ENCODE data around the gene SLC39A11.
"Not testable (repeated sequence)": the region's sequence is repeated elsewhere in the genome, so short reads cannot be mapped to it uniquely, and the experiment has no call there.

Gene SLC39A11

GRCh38 chr17:73069841-73070240, 22.6 kb downstream of the SLC39A11 start:
- DNase-seq = no peak

GRCh38 chr17:73069164-73069770, 23.2 kb downstream of the SLC39A11 start:
- DNase-seq = peak; percentile 87

GRCh38 chr17:73068322-73069153, 23.9 kb downstream of the SLC39A11 start:
- DNase-seq = no peak

DNA sequence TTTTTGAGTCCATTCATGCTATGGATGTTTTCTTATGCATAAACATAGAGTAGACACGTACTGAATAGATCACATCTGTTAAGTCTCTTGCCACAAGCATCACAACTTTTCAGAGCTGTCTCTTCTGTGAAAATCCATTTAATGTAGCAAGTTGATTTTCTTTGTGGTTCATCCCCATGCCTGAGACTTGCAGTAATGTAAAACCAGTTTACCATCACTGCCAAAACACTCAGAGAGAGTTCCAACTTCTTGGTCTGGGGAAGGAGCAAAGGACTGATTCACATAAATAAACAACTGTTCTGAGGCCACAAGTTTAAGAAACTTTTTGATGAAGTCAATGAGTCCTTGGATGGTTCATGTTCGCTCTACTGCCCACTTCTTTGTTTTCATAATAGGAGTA, 24.8 kb downstream of the SLC39A11 start:
- not testable (repeated sequence) for DNase-seq

GRCh38 chr17:73067075-73067474, 25.4 kb downstream of the SLC39A11 start:
- no peak for DNase-seq

DNA sequence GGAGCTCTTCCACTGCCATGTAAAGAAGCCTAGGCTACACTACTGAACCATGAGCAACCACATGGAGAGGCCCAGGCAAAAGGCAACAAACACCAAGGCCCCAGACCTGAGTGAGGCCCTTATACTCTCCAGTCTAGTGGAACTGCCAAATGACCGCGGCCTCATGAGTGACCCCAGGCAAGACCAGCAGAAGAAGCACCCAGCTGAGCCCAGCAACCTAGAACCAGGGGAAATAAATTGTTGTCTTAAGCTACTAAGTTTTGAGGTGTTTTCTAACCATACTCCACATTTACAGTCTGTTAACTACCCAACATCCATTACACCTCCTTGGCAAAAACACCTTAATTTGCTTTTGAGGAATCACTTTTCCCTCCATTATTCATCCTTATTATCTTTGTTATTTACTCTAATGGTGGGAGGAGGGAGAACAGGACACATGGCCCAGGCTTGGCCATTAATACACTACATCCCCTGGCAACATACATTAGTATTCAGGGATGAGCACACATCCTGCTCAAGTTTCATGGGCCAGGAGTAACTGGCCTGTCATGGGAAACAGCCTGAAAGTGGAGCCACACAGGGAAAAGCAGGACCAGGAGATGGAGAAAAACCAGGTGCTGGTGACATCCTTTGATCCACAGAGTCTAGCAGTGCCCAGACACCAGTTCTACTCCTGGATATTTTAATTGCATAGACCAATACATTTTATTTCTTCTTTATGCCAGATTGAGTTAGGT, 26.2 kb downstream of the SLC39A11 start:
- DNase-seq = no peak

GRCh38 chr17:73065376-73065775, 27.1 kb downstream of the SLC39A11 start:
- DNase-seq = no peak

DNA sequence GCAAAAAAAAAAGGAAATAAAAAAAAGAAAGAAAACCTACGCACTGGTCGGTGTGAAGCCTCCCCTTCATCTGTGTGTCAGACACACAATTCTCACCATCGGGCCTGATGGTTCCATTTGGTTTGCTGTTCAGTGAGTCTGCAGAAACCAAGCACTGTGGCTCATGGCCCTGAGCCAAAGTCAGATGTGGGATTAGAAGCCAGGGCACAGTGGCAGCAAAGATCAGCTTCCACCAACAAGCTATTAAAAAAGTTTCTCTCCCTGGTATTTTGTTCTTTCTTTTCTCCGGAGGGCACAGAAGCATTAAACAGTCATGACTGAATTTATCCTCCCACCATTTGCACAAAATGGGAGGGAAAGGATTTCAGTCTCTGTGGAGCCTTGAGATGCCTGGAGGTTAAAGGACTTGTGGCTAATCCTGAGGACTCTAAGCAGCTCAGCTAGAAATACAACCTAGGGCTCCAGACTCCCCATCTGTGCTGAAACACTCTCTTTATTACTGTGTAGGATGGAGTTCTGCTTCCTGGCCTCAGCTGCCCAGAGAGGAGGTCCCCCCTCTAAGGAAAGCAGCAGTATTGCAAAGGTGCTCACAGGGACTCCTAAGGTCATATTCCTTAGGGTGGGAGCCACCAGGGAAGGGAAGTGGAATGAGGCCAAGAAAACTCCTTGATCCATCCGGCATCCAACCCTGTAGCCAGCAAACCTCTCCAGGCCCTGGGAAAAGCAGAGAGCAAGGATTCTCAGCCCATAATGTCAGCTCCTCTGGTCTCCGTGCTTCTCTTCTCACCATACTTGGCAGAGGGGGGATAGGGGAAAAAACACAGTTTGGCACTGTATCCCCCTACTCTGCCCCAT, 28.2 kb downstream of the SLC39A11 start:
- DNase-seq = peak; percentile 99

- no peak for DNase-seq
Observed at GRCh38 chr17:73062726-73063125, 29.8 kb downstream of the SLC39A11 start.

GRCh38 chr17:73061161-73061560, 31.3 kb downstream of the SLC39A11 start:
- no peak for DNase-seq

DNA sequence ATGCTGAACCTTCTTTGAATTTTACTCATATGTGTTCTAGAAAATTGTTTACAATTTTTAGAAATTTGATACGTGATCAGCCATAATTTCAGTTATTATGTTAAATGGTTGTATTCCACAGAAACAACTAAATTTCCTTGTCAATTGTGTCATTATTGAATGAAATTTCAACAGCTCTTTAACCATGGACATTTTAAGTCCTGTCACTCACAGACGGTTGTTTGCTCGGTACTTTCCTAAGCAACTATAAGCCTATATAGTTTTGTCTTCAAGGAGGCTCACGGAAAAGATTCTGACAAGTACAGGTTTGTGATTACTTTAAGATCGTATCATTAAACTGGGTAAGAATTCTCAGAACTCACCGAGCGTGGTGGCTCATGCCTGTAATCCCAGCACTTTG, 31.8 kb downstream of the SLC39A11 start:
- no peak for DNase-seq

DNA sequence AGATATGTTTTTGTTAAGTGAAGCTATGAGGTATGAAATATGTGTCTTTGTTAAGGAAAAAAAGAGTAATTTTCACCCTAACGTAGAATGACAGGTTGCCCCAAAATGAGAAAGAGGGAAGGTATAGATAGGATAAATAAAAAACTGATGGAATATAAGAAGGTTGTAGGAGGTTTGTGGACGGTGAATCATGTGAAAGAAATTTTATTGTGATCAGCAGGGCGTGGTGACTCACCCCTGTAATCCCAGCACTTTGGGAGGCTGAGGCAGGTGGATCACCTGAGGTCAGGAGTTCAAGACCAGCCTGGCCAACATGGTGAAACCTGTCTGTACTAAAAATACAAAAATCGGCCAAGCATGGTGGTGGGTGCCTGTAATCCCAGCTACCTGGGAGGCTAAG, 32.8 kb downstream of the SLC39A11 start:
- DNase-seq = not testable (repeated sequence)

- no peak for DNase-seq
Observed at GRCh38 chr17:73058022-73058421, 34.5 kb downstream of the SLC39A11 start.

DNA sequence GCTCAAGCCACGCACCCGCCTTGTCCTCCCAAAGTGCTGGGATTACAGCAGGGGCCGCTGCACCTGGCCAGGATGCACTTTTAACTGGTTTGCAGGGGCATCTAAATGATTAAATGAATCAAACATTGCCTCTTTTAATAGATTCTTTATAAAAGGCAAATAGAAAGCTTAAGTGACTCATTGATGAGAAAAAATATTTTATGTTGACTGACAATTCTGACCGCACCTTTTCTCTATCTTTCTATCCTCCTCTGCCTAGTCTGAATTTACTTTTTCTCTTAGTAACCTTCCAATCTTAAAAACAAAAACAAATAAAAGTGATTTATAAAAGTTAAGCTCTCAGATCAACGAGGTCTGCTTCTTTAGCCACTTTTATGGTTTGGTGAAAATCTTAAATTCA, 35.3 kb downstream of the SLC39A11 start:
- DNase-seq = no peak

- DNase-seq = no peak
Observed at GRCh38 chr17:73052923-73053322, 39.6 kb downstream of the SLC39A11 start.

- no peak for DNase-seq
Observed at GRCh38 chr17:73050797-73051196, 41.7 kb downstream of the SLC39A11 start.

DNA sequence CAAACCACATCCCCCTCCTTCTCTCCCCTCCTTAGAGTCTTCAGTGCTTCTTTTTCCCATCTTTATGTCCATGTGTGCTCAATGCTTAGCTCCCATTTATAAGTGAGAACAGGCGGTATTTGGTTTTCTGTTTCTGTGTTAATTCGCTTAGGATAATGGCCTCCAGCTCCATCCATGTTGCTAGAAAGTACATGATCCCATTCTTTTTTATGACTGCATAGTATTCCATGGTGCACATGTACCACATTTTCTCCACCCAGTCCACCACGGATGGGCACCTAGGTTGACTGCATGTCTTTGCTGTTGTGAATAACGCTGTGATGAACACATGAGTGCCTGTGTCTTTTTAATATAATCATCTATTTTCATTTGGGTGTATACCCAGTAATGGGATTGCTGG, 44.3 kb downstream of the SLC39A11 start:
- no peak for DNase-seq

DNA sequence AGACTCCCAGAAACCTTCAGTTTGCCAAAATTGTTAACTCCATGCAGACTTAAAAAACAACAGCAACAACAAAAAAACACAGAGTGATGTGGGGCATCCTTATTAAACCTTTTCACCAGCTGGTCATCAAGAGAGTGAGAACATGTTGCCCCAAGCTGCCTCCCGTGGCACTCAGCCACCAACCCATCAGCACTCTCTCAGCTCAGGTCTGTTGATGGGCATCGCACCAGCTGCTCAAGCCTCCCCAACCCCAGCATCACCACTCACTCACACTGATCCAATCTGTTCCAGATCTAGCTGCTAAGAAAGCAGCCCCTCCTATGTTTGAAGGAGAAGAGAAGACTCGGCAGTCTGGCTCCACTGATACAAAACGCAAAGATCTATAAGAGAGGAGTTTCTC, 46.8 kb downstream of the SLC39A11 start:
- DNase-seq = peak; percentile 98

DNA sequence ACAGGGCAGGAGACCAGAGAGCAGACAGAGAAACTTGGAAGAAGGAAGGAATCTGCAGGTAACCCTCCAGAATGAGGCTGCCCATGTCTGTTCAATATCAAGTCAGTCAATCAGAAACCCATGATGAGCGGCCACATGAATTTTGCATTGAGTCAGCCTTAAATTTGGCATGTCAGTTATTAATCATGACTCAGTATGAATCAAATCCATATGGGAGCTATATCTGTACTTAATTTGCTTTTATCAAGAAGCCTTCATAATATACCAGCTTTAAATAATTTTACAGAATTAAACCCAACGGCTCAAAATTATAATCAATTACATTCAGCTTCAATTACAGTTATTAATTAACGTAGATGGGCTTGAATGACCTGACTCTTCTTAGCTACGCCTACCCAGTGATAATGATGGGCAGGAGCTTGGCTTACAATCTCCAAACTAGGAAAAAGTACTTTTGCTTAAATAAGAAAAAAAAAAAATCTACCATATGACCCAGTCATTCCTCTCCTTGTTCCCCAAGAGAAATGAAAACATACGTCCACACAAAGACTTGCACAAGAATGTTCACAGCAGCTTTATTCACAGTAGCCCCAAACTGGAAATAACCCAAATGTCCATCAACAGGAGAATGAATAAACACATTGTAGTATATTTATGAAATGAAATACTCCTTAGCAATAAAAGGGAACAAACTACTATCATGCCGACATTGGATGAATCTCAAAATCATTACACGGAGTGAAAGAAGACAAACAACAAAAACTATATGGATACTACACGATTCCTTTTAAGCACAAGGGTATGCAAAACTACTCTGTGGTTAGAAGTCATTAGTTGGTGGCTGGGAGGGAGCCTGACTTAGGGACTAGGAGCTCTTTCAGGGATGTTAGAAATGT, 48.6 kb downstream of the SLC39A11 start:
- no peak for DNase-seq

DNA sequence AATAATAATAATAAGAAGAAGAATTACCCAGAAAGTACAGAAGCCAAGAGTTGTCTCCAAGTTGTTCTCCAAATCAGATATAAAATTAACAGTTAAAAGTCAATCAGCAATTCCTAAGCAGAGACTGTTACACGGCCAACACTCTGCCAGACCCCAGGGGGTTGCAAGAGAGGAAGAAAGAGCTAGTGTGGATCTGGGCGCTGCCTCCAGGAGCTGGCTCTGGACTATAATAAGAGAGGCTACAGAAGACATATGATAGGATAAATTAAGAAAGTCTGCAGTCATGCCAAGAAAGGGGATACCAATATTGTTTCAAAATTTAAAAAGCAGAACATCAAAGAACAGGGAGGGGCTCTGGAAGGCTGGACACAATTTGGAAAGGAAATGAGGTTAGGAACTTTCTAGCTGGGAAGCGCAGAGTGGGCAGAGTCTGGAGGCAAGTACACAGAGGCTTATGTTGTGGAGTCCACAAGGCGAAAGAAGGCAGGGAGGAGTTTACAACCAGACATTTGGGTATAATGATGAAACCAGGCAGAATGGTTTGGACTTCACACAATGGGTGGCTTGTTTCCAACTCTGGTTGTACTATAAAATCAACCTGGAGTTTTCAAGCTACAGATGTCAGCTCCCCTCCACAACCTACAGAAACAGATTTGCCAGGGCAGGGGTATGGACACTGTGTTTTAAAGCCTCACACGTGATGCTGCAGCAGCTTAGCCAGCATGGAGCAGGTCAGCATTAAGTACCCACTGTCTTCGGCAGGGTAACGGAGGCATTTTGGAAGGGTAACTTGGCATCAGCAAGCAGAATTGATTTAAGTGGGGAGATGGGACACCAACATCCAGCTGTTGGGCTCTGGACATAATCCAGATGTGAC, 49.4 kb downstream of the SLC39A11 start:
- DNase-seq = no peak

DNA sequence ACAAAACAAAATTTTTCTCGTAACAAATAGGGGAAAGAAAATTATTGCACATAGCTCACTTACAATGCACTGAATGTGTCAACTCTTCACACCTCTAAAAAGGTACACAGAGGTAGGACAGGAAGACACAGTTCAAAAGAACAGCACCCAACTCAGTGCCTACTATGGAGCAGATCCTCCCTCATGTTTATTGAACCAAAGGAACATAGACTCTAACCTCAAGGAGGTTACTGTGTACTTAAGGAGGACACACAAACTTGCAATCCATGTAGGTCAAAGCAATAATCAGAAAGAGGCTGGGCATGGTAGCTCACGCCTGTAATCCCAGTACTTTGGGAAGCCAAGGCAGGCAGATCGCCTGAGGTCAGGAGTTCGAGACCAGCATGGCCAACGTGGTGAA, 50.3 kb downstream of the SLC39A11 start:
- DNase-seq = no peak

Measured in NCI-H524 treated with DMSO at 0.1 percent for 48 hours (cell line).